ENCODE measurements around the gene AZU1.
"Not testable (repeated sequence)": the region's sequence is repeated elsewhere in the genome, so short reads cannot be mapped to it uniquely, and the experiment has no call there.

AZU1 gene

GRCh38 chr19:823565-824121 is 4.0 kb upstream of the AZU1 start:
- H3K4me3 ChIP-seq = no peak overlapping the region
- no peak overlapping the region for H3K27ac ChIP-seq

GRCh38 chr19:824885-825284 is 2.8 kb upstream of the AZU1 start:
- Histone ChIP-seq H3K4me3 (no peak overlapping the region), H3K27ac (no peak overlapping the region)

- H3K4me3 ChIP-seq = no peak overlapping the region
- no peak overlapping the region for H3K27ac ChIP-seq
These were observed 1.6 kb upstream of the AZU1 start for GRCh38 chr19:825897-826644.

GRCh38 chr19:827314-827709 is 325 bp upstream of the AZU1 start:
- Histone ChIP-seq H3K27ac (no peak overlapping the region), H3K4me3 (no peak overlapping the region)

GRCh38 chr19:829129-829758 is 1.6 kb downstream of the AZU1 start:
- Histone ChIP-seq H3K27ac (no peak overlapping the region), H3K4me3 (no peak overlapping the region)

GRCh38 chr19:831407-832369 is 4.1 kb downstream of the AZU1 start:
- no peak overlapping the region for H3K27ac ChIP-seq
- no peak overlapping the region for H3K4me3 ChIP-seq

- no peak overlapping the region for H3K27ac ChIP-seq
- no peak overlapping the region for H3K4me3 ChIP-seq
These were observed 6.6 kb downstream of the AZU1 start for GRCh38 chr19:834216-834615.

GRCh38 chr19:835210-835810 is 7.7 kb downstream of the AZU1 start:
- Histone ChIP-seq H3K4me3 (no peak overlapping the region), H3K27ac (no peak overlapping the region)

- Histone ChIP-seq H3K27ac (no peak within 1 kb of the TSS), H3K4me3 (no peak within 1 kb of the TSS)
These were observed 13.0 kb downstream of the AZU1 start, which contains the start of gene PRTN3 for GRCh38 chr19:840519-841206. Gene PRTN3 (plus strand): TSS chr19:840999. CDS start chr19:841009, 10 bp downstream.

GRCh38 chr19:842802-843179 is 15.2 kb downstream of the AZU1 start:
- H3K4me3 ChIP-seq, H3K27ac ChIP-seq: not testable (repeated sequence)

- H3K4me3 ChIP-seq = peak overlapping the region in 1 of 7 experiments; percentile 15
- no peak overlapping the region for H3K27ac ChIP-seq
These were observed 15.7 kb downstream of the AZU1 start for GRCh38 chr19:843180-843835.

GRCh38 chr19:843836-844545 is 16.4 kb downstream of the AZU1 start:
- no peak overlapping the region for H3K27ac ChIP-seq
- H3K4me3 ChIP-seq = peak overlapping the region in 1 of 7 experiments; percentile 15

GRCh38 chr19:844546-844971 is 16.9 kb downstream of the AZU1 start:
- H3K4me3 ChIP-seq = no peak overlapping the region
- H3K27ac ChIP-seq = no peak overlapping the region

- Histone ChIP-seq H3K27ac (no peak overlapping the region), H3K4me3 (no peak overlapping the region)
These were observed 18.3 kb downstream of the AZU1 start for GRCh38 chr19:845707-846521.

GRCh38 chr19:848386-848921 is 20.8 kb downstream of the AZU1 start:
- Histone ChIP-seq H3K4me3 (no peak overlapping the region), H3K27ac (peak overlapping the region in 8 of 21 experiments; percentile 35 to 79 (median 54))

GRCh38 chr19:849195-849594 is 21.6 kb downstream of the AZU1 start:
- H3K4me3 ChIP-seq = not testable (repeated sequence)
- peak overlapping the region in 4 of 21 experiments; percentile 23 to 79 (median 52) for H3K27ac ChIP-seq
